IPS-15b (cell line): Measurements from ENCODE around the gene TRAF3.

ENCODE experiments used
- H3K27me3 ChIP-seq: one replicate; pipeline ENCODE4 v1.6.1; 2013; ENCODE audit warnings: low read length; ENCODE audit not compliant: control insufficient read depth, insufficient read depth
- H3K36me3 ChIP-seq: one replicate; pipeline ENCODE4 v1.6.1; 2013; ENCODE audit warnings: low read length; ENCODE audit not compliant: control insufficient read depth, insufficient read depth
- H3K4me1 ChIP-seq: one replicate; pipeline ENCODE4 v1.6.1; 2013; ENCODE audit warnings: mild to moderate bottlenecking, low read length; ENCODE audit not compliant: control insufficient read depth, insufficient read depth
- H3K4me3 ChIP-seq: one replicate; pipeline ENCODE4 v1.5.1; 2013; ENCODE audit warnings: low read depth, low read length
- H3K9ac ChIP-seq: one replicate; pipeline ENCODE4 v1.6.1; 2013; ENCODE audit warnings: low read depth, mild to moderate bottlenecking, low read length
- H3K9me3 ChIP-seq: one replicate; pipeline ENCODE4 v1.6.1; 2013; ENCODE audit warnings: mild to moderate bottlenecking, low read length; ENCODE audit not compliant: control insufficient read depth, insufficient read depth

Gene TRAF3

DNA sequence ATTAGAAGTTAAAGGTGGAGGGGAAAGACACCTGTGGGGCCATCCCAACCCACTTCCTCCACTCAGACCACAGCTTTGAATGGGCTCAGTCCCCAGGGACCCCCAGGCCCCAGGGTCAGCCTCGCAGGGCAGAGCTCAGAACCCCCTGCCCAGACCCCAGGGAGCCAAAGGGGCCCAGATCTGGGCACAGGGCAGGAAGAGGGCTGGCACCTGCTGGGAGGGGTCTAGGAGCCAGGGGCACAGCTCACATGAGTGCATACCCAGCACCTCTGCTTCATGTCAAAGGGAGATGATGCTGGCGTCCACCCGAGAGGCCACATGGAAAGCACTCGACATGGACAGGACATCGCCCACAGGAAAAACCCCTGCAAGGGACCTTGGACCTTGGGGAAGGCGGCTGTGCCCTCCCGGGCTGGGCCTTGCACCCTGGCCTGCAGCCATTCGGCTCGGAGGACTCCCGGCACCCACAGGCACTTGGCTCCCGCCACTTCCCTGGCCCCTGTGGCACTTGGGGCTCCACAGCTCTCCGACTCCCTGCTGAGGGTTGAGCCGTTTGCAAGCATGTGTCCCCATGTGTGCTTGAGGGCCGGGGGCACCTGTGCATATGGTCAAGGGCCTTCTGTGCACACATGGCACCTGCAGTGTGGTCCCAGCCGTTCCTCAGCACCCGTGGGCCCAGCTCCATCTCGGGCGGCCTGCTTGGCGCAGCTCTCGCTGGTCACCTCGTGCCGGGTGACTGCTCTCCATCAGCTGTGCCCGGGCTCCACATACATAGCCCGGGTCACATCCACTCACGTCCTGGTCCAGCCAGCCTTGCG is 137.4 kb downstream of the TRAF3 start:
- no peaks in the 10 kb centered on the region for H3K4me1 ChIP-seq
- H3K27me3 ChIP-seq = peaks cover 2% of the 10 kb centered on the region
- no peak overlapping the region for H3K9ac ChIP-seq
- H3K4me3 ChIP-seq = no peak overlapping the region
- no peaks in the 10 kb centered on the region for H3K9me3 ChIP-seq
- no peaks in the 10 kb centered on the region for H3K36me3 ChIP-seq

DNA sequence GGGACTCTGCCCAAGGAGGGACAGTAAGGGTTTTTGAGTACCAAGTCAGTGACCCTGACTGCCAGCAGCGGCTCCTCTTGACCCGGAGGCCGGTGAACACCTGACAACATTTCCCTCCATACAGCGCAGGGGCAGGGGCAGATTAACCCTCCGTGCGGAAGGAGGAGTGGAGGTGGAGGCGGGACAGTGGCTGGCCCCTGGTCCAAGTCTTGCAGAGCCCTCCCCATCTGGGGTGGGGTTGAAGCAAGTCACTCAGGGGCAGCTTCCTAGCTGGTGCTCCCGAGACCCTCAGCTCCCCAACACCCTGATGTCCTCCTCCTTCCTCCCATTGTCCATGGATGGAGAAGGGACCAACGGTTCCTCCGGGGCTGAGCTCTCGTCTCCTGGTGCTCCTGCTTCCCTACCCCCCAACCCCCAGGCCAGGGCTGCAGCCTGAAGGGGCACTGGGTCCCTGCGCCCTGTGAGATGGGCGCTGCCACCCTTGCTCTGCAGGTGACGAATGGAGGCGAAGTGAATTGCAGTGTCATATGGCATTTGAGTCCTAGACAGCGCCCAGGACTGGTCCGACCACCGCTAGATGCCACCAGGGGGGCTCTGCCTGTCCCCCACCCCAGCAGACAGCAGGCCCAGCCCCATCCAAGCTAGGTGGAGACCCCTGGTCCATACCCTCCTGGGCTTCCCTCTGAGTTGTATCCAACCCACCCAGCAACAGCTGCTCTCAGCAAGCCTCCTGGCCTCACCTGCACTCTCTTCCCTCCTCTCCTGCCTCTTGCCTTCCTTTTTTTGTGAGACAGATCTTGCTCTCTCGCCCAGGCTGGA is 138.3 kb downstream of the TRAF3 start:
- Histone ChIP-seq H3K4me1 (no peaks in the 10 kb centered on the region), H3K9ac (no peak overlapping the region), H3K9me3 (no peaks in the 10 kb centered on the region), H3K36me3 (no peaks in the 10 kb centered on the region), H3K4me3 (no peak overlapping the region), H3K27me3 (peaks cover 3% of the 10 kb centered on the region)

DNA sequence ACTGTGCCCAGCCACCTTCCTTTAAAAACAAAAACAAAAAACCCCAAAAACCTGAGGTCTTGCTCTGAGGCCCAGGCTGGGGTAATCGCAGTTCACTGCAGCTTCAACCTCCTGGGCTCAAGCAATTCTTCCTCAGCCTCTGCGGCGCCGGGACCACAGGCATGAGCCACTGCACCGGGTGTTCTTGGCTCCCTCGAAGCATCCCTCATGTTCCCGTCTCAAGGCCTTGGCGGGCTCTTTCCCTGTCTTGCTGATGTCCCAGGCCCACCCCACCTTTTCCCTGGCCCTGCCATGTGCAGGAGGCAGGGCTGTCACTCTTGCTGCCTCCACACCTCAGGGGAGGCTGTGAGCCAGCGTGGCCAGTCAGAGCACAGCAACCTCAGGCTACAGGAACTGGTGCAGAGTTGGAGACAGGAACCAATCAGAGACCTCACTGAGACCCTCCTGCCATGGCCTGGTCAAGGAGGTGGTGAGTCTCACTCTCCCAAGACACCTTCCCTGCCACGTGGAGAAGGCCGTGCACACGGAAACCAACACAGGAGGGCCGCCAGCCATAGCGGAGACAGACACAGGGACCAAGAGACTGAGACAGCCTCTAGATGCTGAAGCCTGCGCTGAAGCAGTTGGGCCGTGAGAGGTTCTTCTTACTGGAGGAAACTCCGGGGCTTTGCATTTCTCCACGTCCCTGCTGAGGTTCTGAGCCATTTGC is 139.3 kb downstream of the TRAF3 start:
- Histone ChIP-seq H3K4me3 (no peak overlapping the region), H3K9ac (no peak overlapping the region), H3K9me3 (no peaks in the 10 kb centered on the region), H3K36me3 (no peaks in the 10 kb centered on the region), H3K4me1 (no peaks in the 10 kb centered on the region), H3K27me3 (peaks cover 11% of the 10 kb centered on the region)

DNA sequence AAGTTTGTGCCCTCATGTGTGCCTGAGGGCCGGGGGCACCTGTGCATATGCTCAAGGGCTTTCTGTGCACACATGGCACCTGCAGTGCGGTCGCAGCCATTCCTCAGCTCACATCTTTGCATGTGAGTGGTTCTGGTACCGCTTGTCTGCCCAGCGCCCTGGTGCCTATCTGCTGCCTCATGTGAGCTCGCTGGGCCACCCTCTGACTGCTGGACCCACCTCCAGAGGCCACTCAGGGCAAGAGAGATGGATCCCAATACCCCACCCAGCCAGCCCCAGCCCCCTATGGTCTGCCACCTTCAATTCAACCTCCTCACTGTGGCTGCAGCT is 139.8 kb downstream of the TRAF3 start:
- no peak overlapping the region for H3K4me3 ChIP-seq
- H3K36me3 ChIP-seq = no peaks in the 10 kb centered on the region
- H3K4me1 ChIP-seq = no peaks in the 10 kb centered on the region
- H3K27me3 ChIP-seq = peaks cover 13% of the 10 kb centered on the region
- H3K9ac ChIP-seq = no peak overlapping the region
- H3K9me3 ChIP-seq = no peaks in the 10 kb centered on the region

DNA sequence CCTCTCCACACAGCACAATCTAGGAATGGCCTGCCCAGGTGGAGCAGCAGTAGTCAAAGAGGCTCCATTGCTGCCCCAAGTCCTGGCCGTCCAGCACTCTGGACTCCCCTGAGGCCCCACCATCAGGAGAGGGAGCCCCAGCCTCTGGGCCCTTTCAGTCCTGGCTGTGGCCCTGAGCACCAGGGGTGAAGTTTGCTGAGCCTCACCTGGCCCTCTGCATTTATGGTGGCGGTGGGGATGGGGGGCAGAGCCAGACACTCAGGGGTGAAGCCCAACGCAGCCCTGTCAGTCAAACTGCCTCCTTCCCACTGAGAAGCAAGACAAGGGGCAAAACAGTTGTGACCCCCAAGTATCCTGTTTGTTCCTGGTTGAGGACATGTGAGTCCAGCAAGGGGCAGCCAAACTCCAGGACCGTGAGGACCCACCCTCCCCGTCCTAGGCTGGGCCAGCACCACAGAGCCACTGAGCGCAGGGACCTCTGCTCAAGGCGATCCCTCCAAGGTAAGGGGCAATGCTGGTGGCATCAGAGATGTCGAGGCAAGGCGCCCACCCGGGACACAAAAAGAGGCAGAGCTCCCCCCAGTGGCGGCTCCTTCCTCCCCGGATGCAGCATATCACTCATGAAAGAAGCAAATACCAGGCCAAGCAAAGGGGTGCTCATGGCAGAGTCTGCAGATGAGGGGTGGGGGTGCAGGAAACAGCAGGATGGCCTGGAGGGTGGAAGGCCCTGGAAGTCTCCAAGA is 140.4 kb downstream of the TRAF3 start:
- H3K9ac ChIP-seq = no peak overlapping the region
- no peaks in the 10 kb centered on the region for H3K36me3 ChIP-seq
- no peaks in the 10 kb centered on the region for H3K9me3 ChIP-seq

DNA sequence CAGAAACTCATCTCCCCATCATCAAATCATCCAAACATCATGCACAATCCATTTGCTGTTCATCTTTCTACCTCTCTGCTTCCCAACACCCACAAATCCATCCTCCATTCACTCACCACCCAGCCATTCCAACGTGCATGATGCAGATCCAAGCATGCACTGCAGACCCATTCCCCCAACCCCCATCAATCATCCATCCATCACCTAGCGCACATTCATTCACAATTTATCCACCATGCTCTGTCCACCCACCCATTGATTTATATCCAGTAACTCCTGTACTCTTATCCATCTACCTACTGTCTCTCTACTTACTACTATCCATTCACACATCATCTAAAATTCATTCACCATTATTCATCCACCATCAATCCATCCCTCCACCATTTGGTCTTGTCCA is 141.2 kb downstream of the TRAF3 start:
- Histone ChIP-seq H3K9me3 (no peaks in the 10 kb centered on the region), H3K4me1 (no peaks in the 10 kb centered on the region), H3K4me3 (no peak overlapping the region), H3K9ac (no peak overlapping the region), H3K27me3 (peaks cover 25% of the 10 kb centered on the region), H3K36me3 (no peaks in the 10 kb centered on the region)

More for the DNA sequence above, 140.4 kb downstream of the TRAF3 start:
- Histone ChIP-seq H3K4me1 (no peaks in the 10 kb centered on the region), H3K4me3 (no peak overlapping the region), H3K27me3 (peaks cover 19% of the 10 kb centered on the region)

DNA sequence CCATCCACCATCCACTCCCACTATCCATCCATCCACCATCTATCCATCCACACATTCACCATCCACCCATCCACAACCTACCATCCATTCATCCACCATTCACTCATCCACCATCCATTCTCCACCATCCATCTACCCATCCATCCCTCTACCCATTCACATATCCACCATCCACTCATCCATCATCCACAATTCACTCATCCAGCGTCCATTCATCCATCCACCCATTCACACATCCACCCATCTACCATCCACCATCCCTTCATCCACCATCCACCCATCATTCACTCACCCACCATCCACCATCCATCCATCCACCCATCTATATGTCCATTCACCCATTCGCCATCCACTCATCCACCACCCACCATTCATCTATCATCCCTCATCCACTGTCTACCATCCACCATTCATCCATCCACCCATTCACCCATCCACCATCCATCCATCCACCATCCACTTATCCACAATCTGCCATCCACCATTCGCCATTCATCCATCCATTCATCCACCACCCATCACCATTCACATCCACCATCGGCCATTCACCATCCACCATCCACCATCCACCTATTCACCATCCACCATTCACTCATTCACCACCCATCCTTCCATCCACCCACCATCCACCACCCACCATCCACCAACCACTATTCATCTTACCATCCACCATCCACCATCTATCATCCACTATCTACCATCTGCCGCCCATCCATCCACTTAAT is 143.2 kb downstream of the TRAF3 start:
- peaks cover 3% of the 10 kb centered on the region for H3K4me1 ChIP-seq

DNA sequence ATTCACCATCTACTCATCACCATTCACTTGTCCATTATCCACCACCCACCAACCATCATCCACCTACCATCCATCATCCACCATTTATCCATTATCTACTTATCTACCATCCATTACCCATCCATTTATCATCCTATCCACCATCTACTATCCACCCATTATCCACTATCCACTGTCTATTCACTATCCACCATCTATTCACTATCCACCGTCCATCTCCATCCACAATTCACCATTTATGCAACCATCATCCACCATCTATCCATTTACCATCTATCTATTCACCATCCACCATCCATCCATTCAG is 143.7 kb downstream of the TRAF3 start:
- Histone ChIP-seq H3K9me3 (no peaks in the 10 kb centered on the region), H3K9ac (no peak overlapping the region), H3K27me3 (peaks cover 46% of the 10 kb centered on the region), H3K36me3 (no peaks in the 10 kb centered on the region), H3K4me3 (no peak overlapping the region), H3K4me1 (peaks cover 5% of the 10 kb centered on the region)

More for the DNA sequence above, 143.2 kb downstream of the TRAF3 start:
- H3K36me3 ChIP-seq = no peaks in the 10 kb centered on the region
- H3K9me3 ChIP-seq = no peaks in the 10 kb centered on the region
- H3K9ac ChIP-seq = no peak overlapping the region
- H3K4me3 ChIP-seq = no peak overlapping the region
- peaks cover 43% of the 10 kb centered on the region for H3K27me3 ChIP-seq

DNA sequence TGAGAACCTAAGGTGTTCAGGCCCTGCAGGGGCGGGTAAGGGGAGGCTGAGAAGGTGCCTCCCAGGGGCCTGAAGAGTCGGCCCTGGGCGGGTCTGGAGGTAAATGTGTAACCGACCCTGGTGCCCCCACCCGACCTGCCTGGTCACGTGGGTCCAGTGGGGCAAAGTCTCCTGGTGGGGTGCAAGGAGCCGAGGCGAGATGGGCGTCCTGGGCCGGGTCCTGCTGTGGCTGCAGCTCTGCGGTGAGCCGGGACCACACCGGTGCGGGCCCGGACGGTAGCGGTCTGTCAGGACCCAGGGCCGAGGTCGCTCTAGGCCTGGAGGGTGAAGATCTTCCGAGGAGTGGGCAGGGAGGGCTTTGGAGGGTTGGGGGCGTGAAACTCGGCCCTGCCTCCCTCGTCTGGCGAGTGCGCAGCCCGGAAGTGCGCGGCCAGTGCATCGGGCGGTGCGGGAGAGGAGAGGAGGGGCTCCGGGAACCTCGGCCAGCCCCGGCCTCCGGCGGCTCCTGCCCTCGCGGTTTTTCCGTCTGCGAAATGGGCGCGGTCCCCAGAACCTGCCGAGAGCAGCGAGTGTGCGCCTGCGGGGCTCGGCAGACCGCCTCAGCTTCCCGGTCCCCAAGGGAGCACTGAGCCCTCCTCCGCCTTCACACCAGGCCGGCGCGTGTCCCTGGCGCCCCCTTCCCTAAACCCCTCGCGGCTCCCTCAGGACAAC is 145.4 kb downstream of the TRAF3 start, which contains the start of gene AMN:
AMN (plus strand) TSS at position 174 of the 711 bp plus-strand sequence; CDS start at position 200, 26 bp downstream.
- no peaks in the 10 kb centered on the region for H3K9me3 ChIP-seq
- no peaks in the 10 kb centered on the region for H3K36me3 ChIP-seq
- no peak within 1 kb of the TSS for H3K9ac ChIP-seq
- peaks cover 9% of the 10 kb centered on the region for H3K4me1 ChIP-seq
- peaks cover 62% of the 10 kb centered on the region for H3K27me3 ChIP-seq
- H3K4me3 ChIP-seq = peak within 1 kb of the TSS; percentile 49

DNA sequence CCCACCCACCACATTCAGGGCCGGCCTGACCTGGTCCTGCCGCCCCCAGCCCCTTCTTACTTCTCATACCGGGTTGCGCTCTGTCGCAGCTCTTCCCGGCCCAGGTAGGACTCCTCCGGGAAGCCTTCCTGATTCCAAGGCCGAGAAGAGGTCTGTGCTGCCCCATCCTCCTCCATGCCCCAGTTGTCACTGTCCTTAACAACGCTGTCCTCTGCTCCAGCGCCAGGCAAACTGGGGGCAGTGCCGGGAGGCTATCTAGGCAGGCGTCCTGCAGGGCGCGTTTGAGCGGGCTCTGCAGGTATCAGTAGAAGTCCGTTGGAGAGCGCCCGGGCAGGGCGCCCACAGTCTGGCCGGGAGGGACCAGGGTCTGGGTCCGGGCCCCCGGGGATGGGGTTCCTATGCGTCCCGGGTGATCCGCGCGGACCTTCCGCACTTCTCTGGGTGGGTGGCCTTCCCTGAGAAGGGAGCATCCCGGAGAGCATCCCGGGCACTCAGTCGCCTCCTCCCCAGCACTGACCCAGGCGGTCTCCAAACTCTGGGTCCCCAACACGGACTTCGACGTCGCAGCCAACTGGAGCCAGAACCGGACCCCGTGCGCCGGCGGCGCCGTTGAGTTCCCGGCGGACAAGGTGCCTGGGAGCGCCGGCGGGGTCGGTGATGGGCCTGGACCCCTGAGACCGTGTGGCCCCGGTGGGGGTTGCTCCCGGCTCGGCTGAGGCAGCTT is 146.1 kb downstream of the TRAF3 start:
- Histone ChIP-seq H3K9ac (no peak overlapping the region), H3K4me3 (peak overlapping the region; percentile 49), H3K36me3 (no peaks in the 10 kb centered on the region)

More for the DNA sequence above, 146.1 kb downstream of the TRAF3 start:
- Histone ChIP-seq H3K27me3 (peaks cover 62% of the 10 kb centered on the region), H3K9me3 (no peaks in the 10 kb centered on the region), H3K4me1 (peaks cover 9% of the 10 kb centered on the region)
